Pulmonary artery endothelial cell (primary cell): ENCODE results near the gene PSMA5. TPM values are rescaled to one million over a fixed set of nuclear protein-coding genes. Genes with fewer than 3 reads are reported as not detected.

ENCODE experiments used
- DNase-seq: peaks from one replicate; pipeline ENCODE4 v3.0.0-alpha.2; 2011; ENCODE audit warnings: low read depth, low spot score
- total RNA-seq: library from RNA; depleted of rRNA; stranded (reverse); fragments of >200 nt; gene quantifications from 2 replicates; pipeline ENCODE4 v1.2.3, GENCODE V29; 2014

Gene PSMA5
- total RNA-seq, 1 donor from 2014 or later = 69.6 TPM

- DNase-seq = no peak
These were observed 57.0 kb downstream of the PSMA5 start for GRCh38 chr1:109369167-109369746.

- no peak for DNase-seq
These were observed 57.8 kb downstream of the PSMA5 start for GRCh38 chr1:109368464-109368863.

- DNase-seq = no peak
These were observed 58.6 kb downstream of the PSMA5 start for GRCh38 chr1:109367626-109368025.

- no peak for DNase-seq
These were observed 60.5 kb downstream of the PSMA5 start for GRCh38 chr1:109365642-109366204.

GRCh38 chr1:109361649-109362048 is 64.6 kb downstream of the PSMA5 start:
- DNase-seq = no peak

DNA sequence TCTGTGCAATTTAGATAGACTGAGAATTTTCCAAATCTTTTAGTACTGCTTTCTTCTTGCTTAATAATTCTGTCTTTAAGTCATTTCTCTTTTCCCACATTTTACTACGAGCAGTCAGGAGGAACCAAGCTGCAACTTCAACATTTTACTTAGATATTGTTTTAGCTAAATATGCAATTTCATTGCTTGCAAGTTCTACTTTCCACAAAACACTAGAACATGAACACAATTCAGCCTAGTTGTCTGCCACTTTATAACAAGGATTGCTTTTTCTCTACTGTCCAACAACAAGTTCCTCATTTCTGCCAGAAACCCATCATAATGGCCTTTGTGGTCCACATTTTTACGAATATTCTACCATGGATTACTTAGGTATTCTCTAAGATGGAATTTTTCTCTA is 65.2 kb downstream of the PSMA5 start:
- DNase-seq = no peak

DNA sequence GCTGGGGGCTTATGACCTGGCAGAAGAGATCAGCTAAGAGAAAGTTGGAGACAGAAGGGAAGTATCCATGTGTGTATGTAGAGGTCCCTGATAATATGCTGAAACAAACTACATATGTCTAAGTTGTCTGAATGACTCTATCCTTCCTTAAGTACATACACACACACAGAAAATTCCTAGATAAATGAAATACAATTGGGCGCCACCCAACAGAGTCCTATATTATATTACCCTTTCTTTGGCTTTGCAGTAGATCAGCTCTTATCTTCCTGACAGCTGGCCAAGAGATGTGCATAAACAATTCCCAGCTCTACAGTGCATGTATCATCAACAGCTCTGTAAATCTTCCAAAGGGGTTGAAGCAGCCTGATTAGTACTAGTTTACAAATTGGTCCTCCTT is 68.6 kb downstream of the PSMA5 start:
- no peak for DNase-seq

GRCh38 chr1:109356915-109357314 is 69.3 kb downstream of the PSMA5 start:
- no peak for DNase-seq

- DNase-seq = no peak
These were observed 69.7 kb downstream of the PSMA5 start for GRCh38 chr1:109356505-109356904.

DNA sequence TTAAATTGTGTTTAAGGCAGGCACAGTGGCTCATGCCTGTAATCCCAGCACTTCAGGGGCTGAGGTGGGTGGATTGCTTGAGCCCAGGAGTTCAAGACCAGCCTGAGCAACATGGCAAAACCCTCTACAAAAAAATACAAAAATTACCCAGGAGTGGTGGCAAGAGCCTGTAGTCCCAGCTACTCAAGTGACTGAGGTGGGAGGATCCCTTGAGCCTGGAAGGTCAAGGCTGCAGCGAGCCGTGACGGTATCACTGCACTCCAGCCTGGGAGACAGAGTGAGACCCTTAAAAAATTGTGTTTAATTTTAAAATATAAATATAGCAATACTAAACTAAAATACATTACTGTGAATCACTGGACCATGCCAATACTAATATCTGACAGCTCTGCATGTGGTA is 71.3 kb downstream of the PSMA5 start:
- DNase-seq = no peak

- no peak for DNase-seq
These were observed 74.8 kb downstream of the PSMA5 start for GRCh38 chr1:109351457-109351856.

DNA sequence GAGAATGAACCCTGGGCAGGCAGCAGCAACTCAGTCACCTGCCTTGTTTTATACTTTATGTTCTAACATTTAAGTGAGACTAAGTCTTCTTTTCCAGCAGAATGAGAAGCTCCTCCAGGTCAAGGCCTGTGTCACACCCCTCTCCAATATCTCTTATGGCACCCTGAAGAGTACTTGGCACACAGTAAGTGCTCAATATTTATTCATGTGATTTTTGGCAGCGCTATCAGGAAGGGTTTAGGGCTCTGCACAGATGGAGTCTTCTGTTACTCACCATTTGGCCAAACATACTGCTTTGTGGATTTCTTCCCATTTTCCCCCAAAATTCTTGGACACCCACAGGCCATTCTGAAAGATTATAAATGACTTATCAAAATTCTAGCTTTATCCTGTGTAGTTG is 75.6 kb downstream of the PSMA5 start:
- no peak for DNase-seq

DNA sequence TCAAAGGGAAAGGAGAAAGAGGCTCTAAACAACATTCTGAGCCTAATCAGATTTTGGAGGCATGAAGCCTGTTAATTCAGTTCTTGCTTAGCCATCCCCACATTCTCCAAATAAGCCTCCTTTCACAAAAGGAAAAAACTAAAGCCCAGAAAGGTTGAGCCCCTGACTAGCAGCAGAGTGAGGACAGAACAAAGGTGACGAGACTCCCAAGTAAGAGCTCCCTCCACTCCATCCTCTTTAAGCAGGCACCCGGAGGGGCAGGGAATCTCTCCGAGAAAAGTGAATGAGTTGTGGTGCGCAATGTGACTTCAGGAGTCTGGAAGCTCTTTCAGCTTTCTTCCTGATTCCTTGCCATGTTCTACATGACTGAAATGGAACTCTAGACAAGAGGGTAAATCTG is 76.1 kb downstream of the PSMA5 start:
- DNase-seq = no peak

Other genes with a start within 250 kb of the PSMA5 start
- gene SARS1, start 212.5 kb downstream of the PSMA5 start, total RNA-seq = 232 and 251 TPM in 2 replicates
- 1.1 and 1.3 TPM in 2 replicates for gene CELSR2, start 176.9 kb downstream of the PSMA5 start, total RNA-seq
- 5.5 and 12.8 TPM in 2 replicates for gene PSRC1, start 143.3 kb downstream of the PSMA5 start, total RNA-seq
- gene MYBPHL, start 119.4 kb downstream of the PSMA5 start, total RNA-seq = not detected in 2 replicates
- gene SORT1, start 28.5 kb downstream of the PSMA5 start, total RNA-seq = 14.5 and 18.4 TPM in 2 replicates
- gene SYPL2, start 40.1 kb upstream of the PSMA5 start, total RNA-seq = 0.04 TPM in 1 of 2 replicates, not detected in the other
- 0.99 and 1.1 TPM in 2 replicates for gene ATXN7L2, start 57.5 kb upstream of the PSMA5 start, total RNA-seq
- 4.0 and 5.0 TPM in 2 replicates for gene CYB561D1, start 67.6 kb upstream of the PSMA5 start, total RNA-seq
- 1.8 and 2.4 TPM in 2 replicates for gene AMIGO1, start 83.3 kb upstream of the PSMA5 start, total RNA-seq
- gene GPR61, start 113.4 kb upstream of the PSMA5 start, total RNA-seq = 0.14 and 0.46 TPM in 2 replicates
- 18.7 and 21.4 TPM in 2 replicates for gene GNAI3, start 122.2 kb upstream of the PSMA5 start, total RNA-seq
- 0.26 and 0.42 TPM in 2 replicates for gene GNAT2, start 193.2 kb upstream of the PSMA5 start, total RNA-seq
- gene AMPD2, start 193.4 kb upstream of the PSMA5 start, total RNA-seq = 47.8 and 49.5 TPM in 2 replicates
- 2.5 and 3.3 TPM in 2 replicates for gene GSTM4, start 229.7 kb upstream of the PSMA5 start, total RNA-seq
- 1.1 and 7.2 TPM in 2 replicates for gene GSTM2, start 241.6 kb upstream of the PSMA5 start, total RNA-seq